ENCODE data around the gene RAPGEF4.

The RAPGEF4 gene

GRCh38 chr2:172896661-172897081 lies 161.0 kb downstream of the RAPGEF4 start:
- H2AFZ ChIP-seq (ENCODE audit: low read depth), result no peak overlapping the region
- H3K9ac ChIP-seq, result no peak overlapping the region
- H3K4me1 ChIP-seq (ENCODE audit: low read depth, poor library complexity, severe bottlenecking), result no peaks in the 10 kb centered on the region
- no peaks in the 10 kb centered on the region for H3K27me3 ChIP-seq (ENCODE audit: insufficient read depth, low read depth)
- H3K36me3 ChIP-seq (ENCODE audit: insufficient read depth), result no peaks in the 10 kb centered on the region
- no peak overlapping the region for H3K4me2 ChIP-seq
- H3K27ac ChIP-seq, result no peak overlapping the region
- no peaks in the 10 kb centered on the region for H4K20me1 ChIP-seq (ENCODE audit: insufficient read depth)
- no peak for TF ChIP-seq CTCF (conservative IDR thresholded peaks at IDR 0.05; ENCODE audit: low read depth, low read length)
- H3K79me2 ChIP-seq (ENCODE audit: insufficient read depth, low read depth), result no peaks in the 10 kb centered on the region
- H3K4me3 ChIP-seq (IDR thresholded peaks at IDR 0.05; ENCODE audit: insufficient read depth, low read depth, low read length), result no peak overlapping the region

- Histone ChIP-seq H3K27ac (no peak overlapping the region), H2AFZ (ENCODE audit: low read depth) (no peak overlapping the region), H3K27me3 (ENCODE audit: insufficient read depth, low read depth) (no peaks in the 10 kb centered on the region), H4K20me1 (ENCODE audit: insufficient read depth) (no peaks in the 10 kb centered on the region), H3K79me2 (ENCODE audit: insufficient read depth, low read depth) (no peaks in the 10 kb centered on the region), H3K9ac (no peak overlapping the region), H3K4me2 (no peak overlapping the region), H3K4me3 (IDR thresholded peaks at IDR 0.05; ENCODE audit: insufficient read depth, low read depth, low read length) (no peak overlapping the region), H3K36me3 (ENCODE audit: insufficient read depth) (no peaks in the 10 kb centered on the region), H3K4me1 (ENCODE audit: low read depth, poor library complexity, severe bottlenecking) (no peaks in the 10 kb centered on the region)
- no peak for TF ChIP-seq CTCF (conservative IDR thresholded peaks at IDR 0.05; ENCODE audit: low read depth, low read length)
Observed at GRCh38 chr2:172900871-172901270, 165.2 kb downstream of the RAPGEF4 start.

GRCh38 chr2:172901913-172902312 lies 166.3 kb downstream of the RAPGEF4 start:
- Histone ChIP-seq H3K9ac (no peak overlapping the region), H3K4me2 (no peak overlapping the region), H4K20me1 (ENCODE audit: insufficient read depth) (no peaks in the 10 kb centered on the region), H3K36me3 (ENCODE audit: insufficient read depth) (no peaks in the 10 kb centered on the region), H3K4me3 (IDR thresholded peaks at IDR 0.05; ENCODE audit: insufficient read depth, low read depth, low read length) (no peak overlapping the region), H3K27me3 (ENCODE audit: insufficient read depth, low read depth) (no peaks in the 10 kb centered on the region), H3K4me1 (ENCODE audit: low read depth, poor library complexity, severe bottlenecking) (no peaks in the 10 kb centered on the region), H2AFZ (ENCODE audit: low read depth) (no peak overlapping the region), H3K79me2 (ENCODE audit: insufficient read depth, low read depth) (no peaks in the 10 kb centered on the region), H3K27ac (no peak overlapping the region)
- TF ChIP-seq CTCF (conservative IDR thresholded peaks at IDR 0.05; ENCODE audit: low read depth, low read length), result no peak

- Histone ChIP-seq H3K27ac (no peak overlapping the region), H3K4me2 (no peak overlapping the region)
Observed at GRCh38 chr2:172904236-172904635, 168.6 kb downstream of the RAPGEF4 start.

More at GRCh38 chr2:172904236-172904635, 168.6 kb downstream of the RAPGEF4 start:
- Histone ChIP-seq H3K4me3 (IDR thresholded peaks at IDR 0.05; ENCODE audit: insufficient read depth, low read depth, low read length) (no peak overlapping the region), H3K9ac (no peak overlapping the region), H4K20me1 (ENCODE audit: insufficient read depth) (no peaks in the 10 kb centered on the region), H2AFZ (ENCODE audit: low read depth) (no peak overlapping the region), H3K27me3 (ENCODE audit: insufficient read depth, low read depth) (no peaks in the 10 kb centered on the region), H3K79me2 (ENCODE audit: insufficient read depth, low read depth) (no peaks in the 10 kb centered on the region), H3K4me1 (ENCODE audit: low read depth, poor library complexity, severe bottlenecking) (no peaks in the 10 kb centered on the region), H3K36me3 (ENCODE audit: insufficient read depth) (no peaks in the 10 kb centered on the region)
- TF ChIP-seq CTCF (conservative IDR thresholded peaks at IDR 0.05; ENCODE audit: low read depth, low read length), result no peak

Measured in KMS-11 (cell line).